Activated CD4-positive, alpha-beta T cell treated with anti-CD3 and anti-CD28 coated beads, Interleukin-2, amount 50 U/mL, for 24 hours (primary cell): ENCODE measurements around the gene INTS4.
"Not testable (repeated sequence)": the region's sequence is repeated elsewhere in the genome, so short reads cannot be mapped to it uniquely, and the experiment has no call there.

ENCODE experiments used
- DNase-seq, 2 donors: peaks; one replicate each; pipeline ENCODE4 v3.0.0-alpha.2; 2020; ENCODE audit warnings: low read depth in 1 of 2, low spot score in 1 of 2

INTS4 gene

DNA sequence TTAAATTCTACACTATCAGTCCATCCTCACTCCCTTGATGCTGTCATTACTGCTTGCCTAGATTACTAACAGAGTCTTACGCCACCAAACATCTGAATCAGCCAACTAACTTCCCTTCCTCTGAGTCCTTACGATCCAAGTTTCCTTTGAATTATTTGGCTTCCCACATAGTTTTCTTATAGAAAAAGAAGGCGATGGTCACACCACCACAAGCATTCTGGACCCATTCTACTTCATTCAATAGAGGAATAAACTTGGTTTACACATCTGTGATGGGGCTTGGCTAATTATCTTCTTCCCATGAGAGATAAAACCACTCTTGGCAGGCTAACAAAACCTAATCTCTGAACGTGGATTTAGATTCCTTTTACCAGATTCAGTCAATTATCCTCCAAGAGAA lies 35.0 kb downstream of the INTS4 start:
- DNase-seq = no peak

DNA sequence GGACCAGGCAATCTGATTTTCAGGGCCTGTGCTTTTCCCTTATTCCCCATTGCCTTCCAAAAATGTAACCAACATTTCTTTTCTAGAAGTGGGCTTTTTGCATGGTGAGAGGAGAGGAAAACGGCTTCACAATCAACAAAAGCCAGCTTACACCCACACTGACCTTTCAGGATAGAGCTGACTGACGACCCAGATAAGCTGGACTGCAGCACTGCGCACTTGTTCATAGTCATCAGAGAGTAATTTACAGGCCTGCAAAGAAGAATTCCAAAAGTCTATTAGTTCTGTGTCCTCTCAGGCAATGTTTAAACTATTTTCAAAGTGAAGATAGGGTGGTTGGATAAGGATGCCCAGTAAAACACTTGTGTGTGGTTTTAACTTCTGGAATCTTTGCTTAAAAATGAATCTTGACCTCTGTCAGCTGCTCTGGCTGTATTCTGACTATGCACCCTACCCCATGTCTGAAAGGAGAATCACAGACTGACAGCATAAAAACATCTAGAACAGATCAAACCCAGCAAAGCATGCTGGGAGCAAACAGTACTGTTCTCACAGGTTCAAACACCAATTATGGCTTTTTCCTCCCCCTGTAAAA lies 35.8 kb downstream of the INTS4 start:
- not testable (repeated sequence) for DNase-seq

DNA sequence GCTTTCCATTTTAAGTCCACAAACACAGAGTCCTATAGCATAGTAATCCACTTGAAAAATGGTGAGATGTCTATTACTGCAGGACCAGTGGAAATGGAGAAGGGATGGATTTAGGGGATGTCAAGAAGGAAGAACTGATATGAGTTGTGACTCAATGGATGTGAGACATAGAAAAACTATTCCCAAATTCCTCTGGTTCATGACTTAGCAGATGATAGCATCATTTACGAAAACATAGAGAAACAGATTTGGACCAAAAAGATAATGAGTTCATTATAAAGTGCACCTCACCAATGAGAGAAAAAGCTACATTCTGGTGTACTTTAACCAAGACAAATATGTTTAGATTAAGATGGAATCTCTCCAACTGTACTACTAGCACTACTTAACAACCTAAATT lies 51.2 kb downstream of the INTS4 start:
- not testable (repeated sequence) for DNase-seq

DNA sequence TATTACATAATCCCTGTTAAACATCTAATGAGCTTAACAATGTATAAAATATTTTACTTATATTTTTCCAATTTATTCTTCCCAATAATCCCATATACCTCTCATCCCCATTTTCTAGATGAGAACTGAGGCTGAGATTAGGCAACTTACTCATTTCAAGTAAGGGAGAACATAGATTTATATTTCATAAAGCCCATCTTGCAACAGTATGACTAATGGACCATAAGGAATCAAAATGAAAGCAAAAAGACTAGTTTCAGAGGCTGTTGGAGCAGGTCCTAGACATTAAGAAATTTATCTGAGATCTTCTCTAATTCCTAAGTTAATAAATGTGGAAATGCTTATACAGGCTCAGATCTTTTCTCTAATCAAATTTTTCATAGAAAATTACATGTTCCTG lies 52.0 kb downstream of the INTS4 start:
- not testable (repeated sequence) for DNase-seq

DNA sequence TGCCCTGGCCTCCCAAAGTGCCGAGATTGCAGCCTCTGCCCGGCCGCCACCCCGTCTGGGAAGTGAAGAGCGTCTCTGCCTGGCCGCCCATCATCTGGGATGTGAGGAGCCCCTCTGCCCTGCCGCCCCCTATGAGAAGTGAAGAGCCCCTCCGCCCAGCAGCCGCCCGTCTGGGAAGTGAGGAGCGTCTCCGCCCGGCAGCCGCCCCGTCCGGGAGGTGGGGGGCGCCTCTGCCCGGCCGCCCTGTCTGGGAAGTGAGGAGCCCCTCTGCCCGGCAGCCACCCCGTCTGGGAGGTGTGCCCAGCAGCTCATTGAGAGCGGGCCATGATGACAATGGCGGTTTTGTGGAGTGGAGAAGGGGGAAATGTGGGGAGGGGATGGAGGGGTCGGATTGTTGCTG lies 60.9 kb downstream of the INTS4 start:
- not testable (repeated sequence) for DNase-seq

DNA sequence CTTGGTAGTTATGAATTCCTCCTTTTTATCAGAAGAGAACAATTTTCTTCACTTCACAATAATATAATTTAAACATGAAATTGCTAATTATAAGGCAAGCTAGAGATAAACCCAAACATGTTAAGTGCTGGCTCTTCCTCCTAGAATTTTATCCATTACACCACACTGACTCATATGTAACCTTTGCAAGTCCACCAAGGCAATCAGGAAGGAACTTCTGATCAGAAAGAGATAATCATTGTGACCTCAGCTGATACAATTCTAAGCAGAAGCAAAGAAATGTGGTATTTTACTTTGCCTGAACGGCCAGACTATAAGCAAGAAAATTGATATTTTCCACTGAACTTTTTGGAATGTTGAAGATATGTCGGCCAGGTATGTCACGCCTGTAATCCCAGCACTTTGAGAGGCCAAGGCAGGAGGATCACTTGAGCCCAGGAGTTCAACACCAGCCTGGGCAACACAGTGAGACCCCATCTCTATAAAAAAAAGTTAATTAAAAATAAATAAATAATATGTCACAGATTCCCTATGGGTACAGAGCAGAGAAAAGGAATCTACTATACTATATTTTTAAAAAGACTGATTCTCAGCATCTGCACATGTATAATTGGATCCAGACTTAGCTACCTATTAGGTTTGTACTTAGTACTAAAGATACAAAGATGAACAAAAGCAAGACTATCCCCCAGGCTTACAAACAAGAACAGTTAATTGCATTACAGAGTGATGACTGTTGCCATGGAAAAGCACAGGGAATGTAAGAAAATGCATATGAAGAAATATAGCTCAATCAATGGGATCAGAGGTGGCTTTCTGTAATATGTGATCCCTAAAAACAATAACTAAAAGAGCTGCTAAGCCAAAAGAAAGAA lies 63.9 kb downstream of the INTS4 start:
- not testable (repeated sequence) for DNase-seq

DNA sequence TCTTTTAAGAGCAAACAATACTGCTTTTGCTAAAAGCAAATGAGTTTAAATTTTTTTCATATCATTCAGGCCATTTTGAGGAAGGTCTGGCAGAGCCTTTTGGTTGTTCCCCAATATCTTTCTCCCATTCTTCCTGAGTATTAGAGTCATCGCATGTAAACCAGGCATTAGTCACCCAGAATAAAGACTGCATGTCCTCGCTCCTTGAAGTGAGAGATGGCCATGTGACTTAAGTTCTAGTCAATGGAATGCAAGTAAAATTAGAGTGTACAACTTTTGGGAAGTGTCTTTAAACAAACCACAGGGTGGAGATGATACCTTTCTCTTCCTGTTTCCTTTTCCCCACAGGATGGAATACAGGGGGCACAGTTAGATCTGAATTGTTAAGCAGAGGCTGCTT lies 76.8 kb downstream of the INTS4 start:
- not testable (repeated sequence) for DNase-seq

DNA sequence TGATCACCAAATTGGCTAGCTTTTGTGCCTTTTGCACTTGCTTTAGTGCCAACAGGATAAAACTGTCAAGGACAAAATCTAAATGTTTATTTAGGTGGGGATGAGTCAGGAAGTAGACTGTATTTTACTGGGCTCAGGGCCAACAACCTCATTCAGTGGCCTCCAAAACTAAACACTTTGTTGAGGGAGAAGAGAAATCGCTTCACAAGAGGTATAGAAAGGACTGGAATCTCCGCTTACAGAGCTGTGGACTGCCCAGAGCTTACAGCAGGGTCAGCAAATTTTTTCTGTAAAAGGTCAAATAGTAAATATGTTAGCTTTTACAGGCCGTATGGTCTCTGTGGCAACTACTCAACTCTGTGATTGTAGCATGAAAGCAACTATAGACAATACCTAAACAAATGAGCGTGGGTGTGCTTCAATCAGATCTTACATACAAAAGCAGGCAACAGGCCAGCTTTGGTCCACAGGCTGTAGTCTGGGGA lies 80.1 kb downstream of the INTS4 start:
- DNase-seq = not testable (repeated sequence)

DNA sequence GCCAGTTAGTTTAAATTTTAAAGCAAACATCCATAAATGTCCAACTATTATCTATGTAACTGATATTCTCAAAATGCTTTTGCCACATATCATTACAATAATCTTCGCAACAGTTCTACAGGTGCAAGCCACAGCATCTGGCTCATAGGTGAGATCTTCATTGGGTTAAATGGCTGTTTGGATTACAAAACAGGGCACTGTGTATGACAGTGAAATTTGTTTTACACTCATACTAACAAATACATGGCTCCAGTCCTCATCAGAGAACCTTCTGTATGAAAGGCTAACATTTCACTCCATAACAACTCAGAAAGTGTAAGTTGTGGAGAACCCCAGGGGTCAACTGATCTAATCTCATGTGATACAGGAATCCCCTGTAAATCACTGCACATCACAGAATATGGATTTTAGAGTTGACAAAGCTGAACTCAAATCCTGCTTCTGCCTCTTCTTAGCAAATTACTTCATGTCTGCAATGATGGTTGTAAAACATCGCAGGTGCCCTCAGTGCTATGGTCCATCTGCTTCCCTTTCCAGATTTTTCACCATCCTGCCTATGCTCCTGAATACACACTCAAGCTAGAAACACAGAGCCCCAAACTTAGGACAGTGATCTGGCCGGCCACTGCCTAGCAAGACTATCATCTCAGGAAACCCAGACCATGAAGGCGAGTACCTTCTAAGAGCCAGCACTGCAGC lies 80.7 kb downstream of the INTS4 start:
- not testable (repeated sequence) for DNase-seq

DNA sequence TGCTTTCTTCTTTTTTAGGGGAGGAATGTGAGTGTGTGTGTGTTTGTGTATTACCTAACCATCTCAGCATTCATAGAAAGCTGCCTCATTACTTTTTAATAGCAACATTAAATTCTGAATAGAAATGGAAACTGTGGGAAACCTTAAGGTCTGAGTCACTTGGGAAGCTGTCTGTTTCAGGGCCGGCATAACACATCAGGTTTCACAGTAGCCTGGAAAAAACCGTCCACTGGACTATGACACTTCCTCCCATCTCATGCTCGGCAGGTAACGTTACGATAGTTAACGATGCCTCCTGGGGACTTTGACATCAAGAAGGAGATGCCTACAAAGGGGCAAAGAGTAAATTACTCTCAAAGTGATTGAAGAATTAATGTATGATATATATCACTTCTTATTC lies 83.6 kb downstream of the INTS4 start:
- not testable (repeated sequence) for DNase-seq

DNA sequence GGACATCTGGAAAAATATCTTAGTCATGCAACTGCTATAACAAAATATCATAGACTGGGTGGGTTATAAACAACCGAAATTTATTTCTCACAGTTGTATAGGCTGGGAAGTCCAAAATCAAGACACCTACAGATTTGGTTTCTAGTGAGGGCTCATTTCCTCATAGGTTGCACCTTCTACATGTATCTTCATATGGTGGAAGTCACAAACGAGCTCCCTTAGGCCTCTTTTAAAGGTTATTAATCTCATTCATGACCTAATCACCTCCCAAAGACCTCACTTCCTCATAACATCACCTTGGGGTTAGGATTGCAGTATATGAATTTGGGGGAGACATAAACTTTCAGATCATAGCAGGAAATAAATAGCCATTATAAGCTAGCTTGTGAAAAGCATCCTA lies 85.2 kb downstream of the INTS4 start:
- no peak for DNase-seq

DNA sequence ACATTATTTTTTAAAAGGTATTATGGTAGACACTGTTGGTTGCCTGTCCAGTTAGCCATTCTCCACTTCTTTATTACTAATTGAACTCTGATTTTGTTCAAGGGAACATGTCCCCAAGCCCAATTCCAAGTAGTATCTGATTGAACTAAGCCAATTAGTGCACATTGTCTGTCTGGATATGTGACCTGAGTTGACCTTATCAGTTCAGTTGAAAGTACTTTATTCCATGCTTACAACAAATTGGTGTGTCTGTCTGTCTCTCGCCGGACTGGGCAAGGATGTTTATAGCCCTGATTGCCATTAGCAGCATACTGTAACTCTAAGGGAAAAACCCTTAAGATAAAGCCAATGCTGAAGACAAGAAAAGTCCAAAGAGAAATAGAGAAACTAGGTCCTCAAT lies 85.6 kb downstream of the INTS4 start:
- no peak for DNase-seq

DNA sequence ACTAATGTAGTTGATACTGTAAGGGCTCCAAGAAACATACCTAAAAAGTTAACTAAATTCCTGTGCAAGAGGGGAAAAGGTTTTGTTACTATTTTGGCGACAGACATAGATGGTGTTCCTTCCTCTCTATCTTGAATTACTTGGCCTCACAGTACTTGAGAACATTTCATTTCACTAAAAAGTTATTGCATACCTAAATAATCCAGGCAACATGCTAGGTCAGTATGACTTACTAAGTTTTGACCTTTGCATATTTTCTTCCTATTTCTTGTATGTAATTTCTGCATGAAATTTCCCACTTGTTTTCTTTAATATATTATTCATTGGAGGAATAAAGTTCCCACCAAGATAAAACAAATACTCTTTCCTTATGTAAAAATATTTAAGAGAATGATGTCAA lies 99.5 kb downstream of the INTS4 start:
- not testable (repeated sequence) for DNase-seq

DNA sequence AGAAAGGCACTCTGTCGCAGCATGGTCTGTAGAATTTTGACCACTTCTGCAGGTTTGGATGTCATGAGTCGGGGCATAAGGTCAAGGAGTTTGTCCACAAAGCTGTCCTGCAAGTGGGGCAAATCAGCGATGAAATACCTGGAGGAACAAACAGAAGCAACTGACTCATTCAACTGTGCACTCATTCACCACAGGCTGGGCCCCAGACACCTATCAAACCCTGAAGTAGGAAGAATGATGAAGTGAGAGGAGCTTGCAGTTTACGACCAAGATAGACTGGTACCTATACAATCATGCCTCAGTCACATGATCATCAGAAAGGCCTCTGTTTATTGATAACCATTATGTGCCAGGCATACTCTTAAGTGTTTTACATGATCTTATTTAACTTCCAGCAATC lies 102.8 kb downstream of the INTS4 start:
- DNase-seq = not testable (repeated sequence)

DNA sequence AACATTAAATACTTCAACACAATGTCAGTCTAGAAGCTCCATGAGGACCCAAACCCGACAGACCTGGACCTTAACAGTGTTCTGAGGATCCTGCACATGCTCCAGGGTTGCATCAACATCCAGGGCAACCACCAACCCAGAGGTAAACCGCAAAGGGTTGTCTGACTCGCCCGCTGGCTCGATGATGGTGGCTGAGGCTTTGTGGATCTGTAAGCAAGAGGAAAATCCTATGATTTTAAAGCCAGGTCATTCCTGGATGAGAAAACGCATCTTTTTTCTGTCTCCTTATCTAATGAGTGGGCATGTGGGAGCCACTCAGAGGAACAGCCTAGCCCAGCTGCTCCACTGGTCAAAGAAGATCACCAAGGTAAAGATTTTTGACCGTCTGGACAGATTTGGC lies 103.2 kb downstream of the INTS4 start:
- DNase-seq = not testable (repeated sequence)

DNA sequence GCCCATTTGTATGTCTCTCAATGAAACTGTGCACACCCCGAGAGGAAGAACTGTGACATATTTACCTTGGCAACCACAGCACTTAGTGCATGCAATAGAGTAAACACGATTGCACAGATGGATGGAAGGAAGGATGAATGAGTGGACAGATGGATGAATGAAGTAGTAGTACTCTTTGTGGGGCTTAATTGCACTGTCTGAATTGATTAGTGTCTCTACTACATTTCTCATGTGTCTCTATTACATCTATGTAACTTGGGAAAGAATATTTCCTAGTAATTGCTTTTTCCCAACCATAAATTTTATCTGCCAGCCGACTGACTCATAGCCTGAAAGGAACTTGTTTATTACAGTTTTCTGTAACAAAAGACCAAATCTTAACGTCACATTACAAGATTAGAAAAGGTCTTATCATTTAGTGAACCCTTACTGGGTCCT lies 103.8 kb downstream of the INTS4 start:
- DNase-seq = not testable (repeated sequence)

DNA sequence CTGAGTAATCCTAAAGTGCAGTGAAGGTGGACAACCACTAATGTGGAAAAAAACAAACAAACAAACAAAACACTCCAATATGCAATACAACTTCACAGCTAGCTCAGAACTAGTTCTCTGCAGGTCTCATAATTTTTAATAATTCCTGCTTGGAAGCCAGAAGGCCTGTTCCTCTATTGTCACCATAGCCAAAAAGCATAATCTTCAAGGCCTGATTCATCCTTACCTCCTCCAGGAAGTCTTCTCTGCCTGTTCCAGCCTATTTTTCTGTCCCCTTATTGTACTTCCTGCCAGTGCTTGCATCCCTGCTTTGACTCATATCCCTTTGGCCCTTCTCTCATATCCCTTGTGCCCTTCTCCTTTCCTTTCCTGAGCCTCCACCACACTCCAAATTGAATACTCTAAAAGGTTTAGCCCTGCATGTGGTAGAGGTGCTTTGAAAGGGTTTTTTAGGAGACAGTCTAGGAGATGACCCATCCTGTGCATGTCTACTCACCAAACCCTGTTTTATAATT lies 104.3 kb downstream of the INTS4 start:
- DNase-seq = not testable (repeated sequence)

DNA sequence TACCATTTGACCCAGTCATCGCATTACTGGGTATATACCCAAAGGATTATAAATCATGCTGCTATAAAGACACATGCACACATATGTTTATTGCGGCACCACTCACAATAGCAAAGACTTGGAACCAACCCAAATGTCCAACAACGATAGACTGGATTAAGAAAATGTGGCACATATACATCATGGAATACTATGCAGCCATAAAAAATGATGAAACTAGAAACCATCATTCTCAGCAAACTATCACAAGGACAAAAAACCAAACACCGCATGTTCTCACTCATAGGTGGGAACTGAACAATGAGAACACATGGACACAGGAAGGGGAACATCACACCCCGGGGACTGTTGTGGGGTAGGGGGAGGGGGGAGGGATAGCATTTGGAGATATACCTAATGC lies 105.4 kb downstream of the INTS4 start:
- not testable (repeated sequence) for DNase-seq

DNA sequence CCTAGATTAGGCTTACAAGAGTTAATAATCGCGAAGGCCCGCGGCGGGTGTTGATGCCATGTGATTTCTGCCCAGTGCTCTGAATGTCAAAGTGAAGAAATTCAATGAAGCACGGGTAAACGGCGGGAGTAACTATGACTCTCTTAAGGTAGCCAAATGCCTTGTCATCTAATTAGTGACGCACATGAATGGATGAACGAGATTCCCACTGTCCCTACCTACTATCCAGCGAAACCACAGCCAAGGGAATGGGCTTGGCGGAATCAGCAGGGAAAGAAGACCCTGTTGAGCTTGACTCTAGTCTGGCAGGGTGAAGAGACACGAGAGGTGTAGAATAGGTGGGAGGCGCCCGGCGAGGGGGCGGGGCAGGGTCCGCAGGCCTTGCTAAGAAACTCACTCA lies 108.1 kb downstream of the INTS4 start:
- DNase-seq = no peak

DNA sequence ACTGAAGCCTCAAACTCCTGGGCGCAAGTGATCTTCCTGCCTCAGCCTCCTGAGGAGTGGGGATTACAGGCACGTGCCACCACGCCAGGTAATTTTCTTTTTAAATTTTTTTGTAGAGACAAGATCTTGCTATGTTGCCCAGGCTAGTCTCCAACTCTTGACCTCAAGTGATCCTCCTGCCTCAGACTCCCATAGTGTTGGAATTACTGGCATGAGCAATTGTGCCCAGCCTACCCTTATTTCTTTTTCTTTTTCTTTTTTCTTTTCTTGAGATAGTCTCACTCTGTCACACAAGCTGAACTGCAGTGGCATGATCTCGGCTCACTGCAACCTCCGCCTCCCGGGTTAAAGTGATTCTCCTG lies 109.7 kb downstream of the INTS4 start:
- DNase-seq = no peak

DNA sequence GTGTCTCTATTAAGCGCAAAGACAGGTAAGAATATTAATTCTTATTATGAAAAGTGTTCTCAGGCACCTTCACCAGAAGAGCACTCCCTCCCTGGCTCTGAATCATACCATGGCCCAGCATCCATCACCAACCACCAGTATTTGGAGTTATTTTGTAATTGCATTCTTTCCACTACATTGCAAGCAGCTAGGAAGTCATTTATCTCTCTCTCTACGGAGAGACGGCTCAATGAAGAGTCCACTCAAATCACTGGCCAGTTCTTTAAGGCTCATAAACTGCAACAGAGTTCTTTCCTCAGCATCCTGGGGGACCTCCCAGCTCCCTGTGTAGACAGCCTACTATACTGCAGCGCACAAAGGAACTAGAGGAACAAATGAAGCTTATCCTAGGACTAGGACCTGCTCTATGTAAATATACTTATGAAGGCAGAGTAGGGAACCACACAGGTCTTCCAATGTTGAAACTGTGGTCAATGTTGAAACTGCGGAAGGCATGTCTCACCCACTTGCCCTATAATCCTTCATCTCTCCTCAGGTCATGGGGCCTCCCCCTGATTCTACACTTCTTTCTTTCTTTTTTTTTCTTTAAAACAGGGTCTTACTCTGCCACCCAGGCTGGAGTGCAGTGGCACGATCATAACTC lies 110.2 kb downstream of the INTS4 start:
- DNase-seq = no peak
